ENCODE data around the gene SEC61A2.

Gene SEC61A2

GRCh38 chr10:12130237-12130872 is 878 bp downstream of the SEC61A2 start:
- peak; percentile 54 for DNase-seq (ENCODE audit: extremely low read depth, low read depth)
- peak; percentile 59 for TF ChIP-seq CTCF (IDR thresholded peaks at IDR 0.05; ENCODE audit: low read depth, low read length, missing control alignments)
- peak overlapping the region; percentile 61 for H3K4me3 ChIP-seq (replicated peaks; ENCODE audit: low read depth, low read length)

- H3K4me3 ChIP-seq (replicated peaks; ENCODE audit: low read depth, low read length) = no peak overlapping the region
- no peak for TF ChIP-seq CTCF (IDR thresholded peaks at IDR 0.05; ENCODE audit: low read depth, low read length, missing control alignments)
- no peak for DNase-seq (ENCODE audit: extremely low read depth, low read depth)
Measured at GRCh38 chr10:12135631-12136030, 6.2 kb downstream of the SEC61A2 start.

- DNase-seq (ENCODE audit: extremely low read depth, low read depth) = no peak
- H3K4me3 ChIP-seq (replicated peaks; ENCODE audit: low read depth, low read length) = no peak overlapping the region
- no peak for TF ChIP-seq CTCF (IDR thresholded peaks at IDR 0.05; ENCODE audit: low read depth, low read length, missing control alignments)
Measured at GRCh38 chr10:12140038-12140437, 10.6 kb downstream of the SEC61A2 start.

- no peak overlapping the region for H3K4me3 ChIP-seq (replicated peaks; ENCODE audit: low read depth, low read length)
- DNase-seq (ENCODE audit: extremely low read depth, low read depth) = no peak
- TF ChIP-seq CTCF (IDR thresholded peaks at IDR 0.05; ENCODE audit: low read depth, low read length, missing control alignments) = no peak
Measured at GRCh38 chr10:12144538-12144937, 15.1 kb downstream of the SEC61A2 start.

GRCh38 chr10:12150163-12150562 is 20.7 kb downstream of the SEC61A2 start:
- TF ChIP-seq CTCF (IDR thresholded peaks at IDR 0.05; ENCODE audit: low read depth, low read length, missing control alignments) = no peak
- no peak for DNase-seq (ENCODE audit: extremely low read depth, low read depth)
- H3K4me3 ChIP-seq (replicated peaks; ENCODE audit: low read depth, low read length) = no peak overlapping the region

- TF ChIP-seq CTCF (IDR thresholded peaks at IDR 0.05; ENCODE audit: low read depth, low read length, missing control alignments) = no peak
- DNase-seq (ENCODE audit: extremely low read depth, low read depth) = no peak
- no peak overlapping the region for H3K4me3 ChIP-seq (replicated peaks; ENCODE audit: low read depth, low read length)
Measured at GRCh38 chr10:12154516-12154915, 25.0 kb downstream of the SEC61A2 start.

Data from HFF-Myc (cell line).